HepG2 (cell line): ENCODE data around the gene NFATC4. TPM values are rescaled to one million over a fixed set of nuclear protein-coding genes. Genes with fewer than 3 reads are reported as not detected.
A peak's percentile ranks its signal among the peaks of the same experiment; 100 is the strongest.

Experiments
- BHLHE40 ChIP-seq: IDR thresholded peaks from 2 replicates; pipeline ENCODE4 v1.6.1; 2011; ENCODE audit warnings: low read length, improper control_type of control experiment
- KLF9 ChIP-seq: IDR thresholded peaks from 2 replicates; pipeline ENCODE4 v1.6.1; 2016; ENCODE audit warnings: low read depth
- MBNL3 ChIP-seq: fragments of 250-450 bp; sonication (Bioruptor Pico); conservative IDR thresholded peaks from 2 replicates; pipeline ENCODE4 v1.8.0; 2022; ENCODE audit warnings: mild to moderate bottlenecking, inconsistent platforms
- PLRG1 ChIP-seq: fragments of 450-650 bp; conservative IDR thresholded peaks from 2 replicates; pipeline ENCODE4 v1.6.1; 2016
- RBAK ChIP-seq: sonication (generic); formaldehyde crosslinking; IDR thresholded peaks from 2 replicates; pipeline ENCODE4 v1.5.1; 2020; ENCODE audit warnings: mild to moderate bottlenecking, missing genetic modification reagents
- RFXANK ChIP-seq: IDR thresholded peaks from 2 replicates; pipeline ENCODE4 v1.6.1; 2016
- SRSF1 ChIP-seq: fragments of 200-400 bp; formaldehyde crosslinking; optimal IDR thresholded peaks from 2 replicates; pipeline ENCODE3; 2017; ENCODE audit warnings: mild to moderate bottlenecking, low read depth, low read length, moderate library complexity
- TRIM24 ChIP-seq: sonication (generic); formaldehyde crosslinking; IDR thresholded peaks from 2 replicates; pipeline ENCODE4 v1.8.0; 2022; ENCODE audit warnings: mild to moderate bottlenecking, missing genetic modification reagents
- ZBTB14 ChIP-seq: sonication (generic); formaldehyde crosslinking; IDR thresholded peaks from 2 replicates; pipeline ENCODE4 v1.4.0; 2020; ENCODE audit warnings: missing genetic modification reagents
- ZBTB49 ChIP-seq: sonication (generic); formaldehyde crosslinking; IDR thresholded peaks from 2 replicates; pipeline ENCODE4 v1.4.0; 2020; ENCODE audit warnings: missing genetic modification reagents, borderline replicate concordance
- ZNF329 ChIP-seq: sonication (generic); formaldehyde crosslinking; IDR thresholded peaks from 2 replicates; pipeline ENCODE4 v1.9.0; 2021; ENCODE audit warnings: low read depth, mild to moderate bottlenecking, missing genetic modification reagents
- ZNF432 ChIP-seq: sonication (generic); formaldehyde crosslinking; IDR thresholded peaks from 2 replicates; pipeline ENCODE4 v1.5.0; 2020; ENCODE audit warnings: missing genetic modification reagents, mild to moderate bottlenecking, borderline replicate concordance
- ZUFSP ChIP-seq: sonication (generic); formaldehyde crosslinking; IDR thresholded peaks from 2 replicates; pipeline ENCODE4 v1.9.0; 2021; ENCODE audit warnings: missing genetic modification reagents, mild to moderate bottlenecking, borderline replicate concordance
- polyA plus RNA-seq, 8 experiments: library from polyadenylated mRNA; depleted of rRNA in 3 of 8; stranded (reverse) in 7 of 8; unstranded in 1 of 8; fragments of >200 nt; fragmentation: Illumina TruSeq in 4 of 8; extraction: Trizol in 4 of 8; gene quantifications; 2 replicates each; pipeline versions ENCODE4 v1.2.1 to v1.2.3, GENCODE V29; 2011 to 2016; ENCODE audit warnings: low read depth in 4 of 8, missing spikeins in 1 of 8, mixed read lengths in 1 of 8; ENCODE audit not compliant: insufficient read depth in 1 of 8
- total RNA-seq, 5 experiments: library from RNA; depleted of rRNA; stranded (reverse); fragments of >200 nt; fragmentation: Illumina TruSeq; extraction: Trizol; gene quantifications; 2 replicates each; pipeline ENCODE4 v1.2.3, GENCODE V29; 2016; ENCODE audit warnings: low read depth in 1 of 5
- TF ChIP-seq, protein P1 (sequence below): sonication (generic); formaldehyde crosslinking; IDR thresholded peaks from 2 replicates; pipeline ENCODE4 v1.4.0; 2020; ENCODE audit warnings: mild to moderate bottlenecking, missing genetic modification reagents
- TF ChIP-seq, protein P2 (sequence below): sonication (generic); formaldehyde crosslinking; IDR thresholded peaks from 2 replicates; pipeline ENCODE4; 2020; ENCODE audit warnings: missing genetic modification reagents, mild to moderate bottlenecking, borderline replicate concordance
- TF ChIP-seq, protein P3 (sequence below): sonication (generic); formaldehyde crosslinking; IDR thresholded peaks from 2 replicates; pipeline ENCODE4 v1.5.0; 2020; ENCODE audit warnings: mild to moderate bottlenecking, low read depth, missing genetic modification reagents, borderline replicate concordance
- TF ChIP-seq, protein P4 (sequence below): IDR thresholded peaks from 2 replicates; pipeline ENCODE4 v1.6.1; 2016; ENCODE audit warnings: missing genetic modification reagents, missing compliant biosample characterization
- TF ChIP-seq, protein P5 (sequence below): IDR thresholded peaks from 2 replicates; pipeline ENCODE4 v1.6.1; 2018; ENCODE audit warnings: missing genetic modification reagents

Gene NFATC4
- total and polyA plus RNA-seq, 2 of the 13 experiments (the other 11 are each of a cell fraction or from before 2014, with no cell fraction given): 0.04 to 0.15 TPM

GRCh38 chr14:24365600-24366412 is 2.2 kb upstream of the NFATC4 start (continued):
- TF ChIP-seq ZBTB14 (CRISPR knock-in tag): no peak
- TF ChIP-seq RBAK (CRISPR knock-in tag): no peak
- TF ChIP-seq BHLHE40: no peak
- TF ChIP-seq, protein P1, sequence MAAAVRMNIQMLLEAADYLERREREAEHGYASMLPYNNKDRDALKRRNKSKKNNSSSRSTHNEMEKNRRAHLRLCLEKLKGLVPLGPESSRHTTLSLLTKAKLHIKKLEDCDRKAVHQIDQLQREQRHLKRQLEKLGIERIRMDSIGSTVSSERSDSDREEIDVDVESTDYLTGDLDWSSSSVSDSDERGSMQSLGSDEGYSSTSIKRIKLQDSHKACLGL (CRISPR knock-in tag): 0 out of 2 replicates have a peak, but pooled peaks have one; percentile 29
- TF ChIP-seq KLF9: peak; percentile 79; the same call in 1 of the 2 replicates
- TF ChIP-seq ZNF329: no peak
- TF ChIP-seq RFXANK (CRISPR knock-in tag): 0 out of 2 replicates have a peak, but pooled peaks have one; percentile 89
- TF ChIP-seq, protein P2, sequence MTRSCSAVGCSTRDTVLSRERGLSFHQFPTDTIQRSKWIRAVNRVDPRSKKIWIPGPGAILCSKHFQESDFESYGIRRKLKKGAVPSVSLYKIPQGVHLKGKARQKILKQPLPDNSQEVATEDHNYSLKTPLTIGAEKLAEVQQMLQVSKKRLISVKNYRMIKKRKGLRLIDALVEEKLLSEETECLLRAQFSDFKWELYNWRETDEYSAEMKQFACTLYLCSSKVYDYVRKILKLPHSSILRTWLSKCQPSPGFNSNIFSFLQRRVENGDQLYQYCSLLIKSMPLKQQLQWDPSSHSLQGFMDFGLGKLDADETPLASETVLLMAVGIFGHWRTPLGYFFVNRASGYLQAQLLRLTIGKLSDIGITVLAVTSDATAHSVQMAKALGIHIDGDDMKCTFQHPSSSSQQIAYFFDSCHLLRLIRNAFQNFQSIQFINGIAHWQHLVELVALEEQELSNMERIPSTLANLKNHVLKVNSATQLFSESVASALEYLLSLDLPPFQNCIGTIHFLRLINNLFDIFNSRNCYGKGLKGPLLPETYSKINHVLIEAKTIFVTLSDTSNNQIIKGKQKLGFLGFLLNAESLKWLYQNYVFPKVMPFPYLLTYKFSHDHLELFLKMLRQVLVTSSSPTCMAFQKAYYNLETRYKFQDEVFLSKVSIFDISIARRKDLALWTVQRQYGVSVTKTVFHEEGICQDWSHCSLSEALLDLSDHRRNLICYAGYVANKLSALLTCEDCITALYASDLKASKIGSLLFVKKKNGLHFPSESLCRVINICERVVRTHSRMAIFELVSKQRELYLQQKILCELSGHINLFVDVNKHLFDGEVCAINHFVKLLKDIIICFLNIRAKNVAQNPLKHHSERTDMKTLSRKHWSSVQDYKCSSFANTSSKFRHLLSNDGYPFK: peak; percentile 66; the same call in 1 of the 2 replicates
- TF ChIP-seq PLRG1: no peak
- TF ChIP-seq, protein P3, sequence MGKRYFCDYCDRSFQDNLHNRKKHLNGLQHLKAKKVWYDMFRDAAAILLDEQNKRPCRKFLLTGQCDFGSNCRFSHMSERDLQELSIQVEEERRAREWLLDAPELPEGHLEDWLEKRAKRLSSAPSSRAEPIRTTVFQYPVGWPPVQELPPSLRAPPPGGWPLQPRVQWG (CRISPR knock-in tag): no peak
- TF ChIP-seq ZUFSP (CRISPR knock-in tag): no peak
- TF ChIP-seq TRIM24 (CRISPR knock-in tag): no peak
- TF ChIP-seq SRSF1: peak; percentile 49
- TF ChIP-seq, protein P4, sequence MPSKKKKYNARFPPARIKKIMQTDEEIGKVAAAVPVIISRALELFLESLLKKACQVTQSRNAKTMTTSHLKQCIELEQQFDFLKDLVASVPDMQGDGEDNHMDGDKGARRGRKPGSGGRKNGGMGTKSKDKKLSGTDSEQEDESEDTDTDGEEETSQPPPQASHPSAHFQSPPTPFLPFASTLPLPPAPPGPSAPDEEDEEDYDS (CRISPR knock-in tag): peak; percentile 70; the same call in 1 of the 2 replicates
- TF ChIP-seq MBNL3 (CRISPR knock-in tag): no peak
- no peak for TF ChIP-seq ZNF432 (CRISPR knock-in tag)
- peak; percentile 18; the same call in 1 of the 2 replicates for TF ChIP-seq ZBTB49
- TF ChIP-seq, protein P5, sequence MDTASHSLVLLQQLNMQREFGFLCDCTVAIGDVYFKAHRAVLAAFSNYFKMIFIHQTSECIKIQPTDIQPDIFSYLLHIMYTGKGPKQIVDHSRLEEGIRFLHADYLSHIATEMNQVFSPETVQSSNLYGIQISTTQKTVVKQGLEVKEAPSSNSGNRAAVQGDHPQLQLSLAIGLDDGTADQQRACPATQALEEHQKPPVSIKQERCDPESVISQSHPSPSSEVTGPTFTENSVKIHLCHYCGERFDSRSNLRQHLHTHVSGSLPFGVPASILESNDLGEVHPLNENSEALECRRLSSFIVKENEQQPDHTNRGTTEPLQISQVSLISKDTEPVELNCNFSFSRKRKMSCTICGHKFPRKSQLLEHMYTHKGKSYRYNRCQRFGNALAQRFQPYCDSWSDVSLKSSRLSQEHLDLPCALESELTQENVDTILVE: no peak
